ENCODE data around the gene STIMATE. TPM values are rescaled to one million over a fixed set of nuclear protein-coding genes. Genes with fewer than 3 reads are reported as not detected.

Gene STIMATE
- total and polyA plus RNA-seq, 2 of the 4 experiments (the other 2 are of a cell fraction): 10.6 to 17.8 TPM

GRCh38 chr3:52831500-52832301 lies 65.6 kb downstream of the STIMATE start:
- Histone ChIP-seq H4K5ac (ENCODE audit: low read depth, low read length) (no peak overlapping the region), H3K9ac (ENCODE audit: low read depth, low read length) (no peak overlapping the region), H3K4ac (ENCODE audit: low read depth, low read length) (no peak overlapping the region), H4K91ac (ENCODE audit: insufficient read depth, low read depth, low read length) (no peak overlapping the region), H3K4me3 (ENCODE audit: insufficient read depth, low read depth, low read length) (no peak overlapping the region), H2AK9ac (replicated peaks; ENCODE audit: low read depth, low read length, poor library complexity) (no peak overlapping the region), H3K14ac (replicated peaks; ENCODE audit: low read depth, low read length) (no peak overlapping the region), H4K20me1 (ENCODE audit: insufficient read depth, low read length) (no peaks in the 10 kb centered on the region), H2BK15ac (ENCODE audit: low read depth, low read length) (no peak overlapping the region), H3K18ac (ENCODE audit: low read depth, low read length) (no peak overlapping the region), H3K27ac (ENCODE audit: insufficient read depth, low read length) (no peak overlapping the region), H2AFZ (replicated peaks; ENCODE audit: low read length, poor library complexity) (peak overlapping the region; percentile 62), H3K36me3 (ENCODE audit: control insufficient read depth, insufficient read depth, low read length) (peaks cover 3% of the 10 kb centered on the region; the same call in 1 of the 2 replicates), H3K9me1 (ENCODE audit: insufficient read depth, low read length) (peaks cover 14% of the 10 kb centered on the region; the same call in 1 of the 2 replicates), H3K23ac (ENCODE audit: low read depth, low read length) (no peak overlapping the region), H3K9me3 (ENCODE audit: control insufficient read depth, insufficient read depth, low read length) (no peaks in the 10 kb centered on the region), H2BK20ac (ENCODE audit: low read depth, low read length) (no peak overlapping the region), H3K79me1 (ENCODE audit: low read depth in 1 of 2, low read length in 2 of 2) (no peaks in the 10 kb centered on the region), H2AK5ac (ENCODE audit: low read depth, low read length) (no peak overlapping the region), H3K56ac (ENCODE audit: extremely low read depth, insufficient read depth, low read length) (no peak overlapping the region), H3K27me3 (ENCODE audit: control insufficient read depth, insufficient read depth, low read length) (no peaks in the 10 kb centered on the region), H3K4me2 (ENCODE audit: low read depth, low read length) (no peak overlapping the region), H3K4me1 (ENCODE audit: control insufficient read depth, insufficient read depth, low read length) (peaks cover 19% of the 10 kb centered on the region), H4K8ac (ENCODE audit: low read depth in 2 of 2, low read length in 2 of 2) (no peak overlapping the region), H2BK120ac (ENCODE audit: low read depth, low read length) (no peak overlapping the region), H2BK5ac (ENCODE audit: low read depth, low read length, poor library complexity, severe bottlenecking) (no peak overlapping the region)
- dilution Hi-C loops (cut with HindIII; ENCODE audit: low sequenced_read_pairs, unreplicated experiment): no loop called here
- in situ Hi-C loops (cut with MboI; ENCODE audit: low sequenced_read_pairs): no loop called here
- intact Hi-C loops (cut with micrococcal nuclease): no loop called here
- peak; percentile 24; the same call in 1 of the 2 replicates for TF ChIP-seq FOS (IDR thresholded peaks at IDR 0.05; ENCODE audit: low read depth, low read length)
- no peak for TF ChIP-seq SMC3 (IDR thresholded peaks at IDR 0.05; ENCODE audit: low read depth, low read length)
- DNase-seq: peak; percentile 76
- ATAC-seq (ENCODE audit: low read depth): peak; percentile 59
- BruUV-seq (replicated peaks): no TSS peak
- WGBS, 2 experiments (ENCODE audit: extremely low coverage in 2 of 2, insufficient read length in 1 of 2): 71% methylated on average over 6 of the region's 21 CpGs; no CpG with 5 or more reads in 1 of the 2 experiments
- POLR2A ChIA-PET (ENCODE audit: unreplicated experiment): no interaction called here
- CTCF ChIA-PET: interaction anchor here (0.7 kb wide), 1 partner anchor 32 kb away, joined by 3 read pairs; no protein-coding TSS in a partner anchor

Data from IMR-90 (cell line).